ENCODE data around the gene COQ10A. TPM values are rescaled to one million over a fixed set of nuclear protein-coding genes. Genes with fewer than 3 reads are reported as not detected.

COQ10A gene
- total and polyA plus RNA-seq, 2 of the 8 experiments (the other 6 are each of a cell fraction or from before 2014, with no cell fraction given), result 21.8 to 42.9 TPM

- TF ChIP-seq CTCF (IDR thresholded peaks at IDR 0.05; ENCODE audit: control extremely low read depth in 1 of 3, insufficient read depth in 1 of 3, low read depth in 1 of 3, low read length in 3 of 3) (peak; percentile 41 to 71 (median 70)), CHD1 (IDR thresholded peaks at IDR 0.05; ENCODE audit: low read depth, low read length) (no peak), EP300 (IDR thresholded peaks at IDR 0.05; ENCODE audit: borderline replicate concordance in 1 of 2, low read depth in 2 of 2, low read length in 2 of 2) (no peak), JUN (IDR thresholded peaks at IDR 0.05; ENCODE audit: low read depth, low read length) (no peak), CEBPB (IDR thresholded peaks at IDR 0.05; ENCODE audit: low read depth, low read length) (no peak), CBX5 (IDR thresholded peaks at IDR 0.05; ENCODE audit: low read depth, low read length) (no peak), SAP30 (IDR thresholded peaks at IDR 0.05; ENCODE audit: insufficient read depth, insufficient replicate concordance, low read length) (no peak), GTF2F1 (IDR thresholded peaks at IDR 0.05; ENCODE audit: borderline replicate concordance, low read depth, low read length) (no peak), KDM4A (IDR thresholded peaks at IDR 0.05; ENCODE audit: low read depth, low read length, severe bottlenecking) (peak; percentile 84), KDM1A (IDR thresholded peaks at IDR 0.05; ENCODE audit: borderline replicate concordance, low read length) (no peak), ASH2L (IDR thresholded peaks at IDR 0.05; ENCODE audit: low read length) (peak; percentile 85), RFX5 (IDR thresholded peaks at IDR 0.05; ENCODE audit: borderline replicate concordance, low read depth, low read length) (peak; percentile 57), TCF12 (IDR thresholded peaks at IDR 0.05; ENCODE audit: low read depth, low read length) (0 out of 2 replicates have a peak, but pooled peaks have one; percentile 30), MAX (IDR thresholded peaks at IDR 0.05) (no peak; the same call in none of the 2 replicates), RNF2 (IDR thresholded peaks at IDR 0.05; ENCODE audit: borderline replicate concordance, low read depth, low read length, missing control alignments, poor library complexity, severe bottlenecking) (no peak), KDM5A (IDR thresholded peaks at IDR 0.05; ENCODE audit: low read length) (no peak), YY1 (IDR thresholded peaks at IDR 0.05; ENCODE audit: low read depth, low read length) (no peak), SUZ12 (IDR thresholded peaks at IDR 0.05; ENCODE audit: low read length) (no peak), SIRT6 (IDR thresholded peaks at IDR 0.05; ENCODE audit: low read length) (no peak), SIX5 (IDR thresholded peaks at IDR 0.05; ENCODE audit: low read depth, low read length) (peak; percentile 29; the same call in 1 of the 2 replicates), TAF7 (optimal IDR thresholded peaks at IDR 0.05; ENCODE audit: borderline replicate concordance, low read depth, low read length) (peak; percentile 63)
Observed at GRCh38 chr12:56266693-56267442, at the start of gene COQ10A (continued).
